ENCODE measurements around the gene RELCH.

RELCH gene

DNA sequence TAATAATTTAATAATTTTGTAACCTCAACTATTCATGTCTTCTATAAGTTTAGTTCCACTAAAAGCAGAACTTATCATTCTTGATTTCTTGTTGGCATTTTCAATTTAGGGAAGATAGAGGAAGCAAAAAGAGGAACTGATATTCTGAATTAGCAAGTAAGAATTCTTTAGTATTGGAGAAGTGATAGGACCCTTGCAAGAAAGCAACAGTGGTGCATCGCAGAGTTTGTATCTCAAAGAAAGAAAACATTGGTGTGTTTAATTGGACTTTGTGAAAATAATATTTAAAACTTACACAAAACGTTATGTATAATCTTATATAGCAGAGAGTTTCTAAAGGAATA is 101.6 kb downstream of the RELCH start:
- Histone ChIP-seq H3K36me3 (ENCODE audit: control insufficient read depth, insufficient read depth, low read length) (peaks cover 1% of the 10 kb centered on the region), H3K4me3 (replicated peaks; ENCODE audit: low read depth, low read length) (no peak overlapping the region), H3K27me3 (replicated peaks; ENCODE audit: control insufficient read depth, insufficient read depth, low read length) (no peaks in the 10 kb centered on the region)
- TF ChIP-seq, protein P1, sequence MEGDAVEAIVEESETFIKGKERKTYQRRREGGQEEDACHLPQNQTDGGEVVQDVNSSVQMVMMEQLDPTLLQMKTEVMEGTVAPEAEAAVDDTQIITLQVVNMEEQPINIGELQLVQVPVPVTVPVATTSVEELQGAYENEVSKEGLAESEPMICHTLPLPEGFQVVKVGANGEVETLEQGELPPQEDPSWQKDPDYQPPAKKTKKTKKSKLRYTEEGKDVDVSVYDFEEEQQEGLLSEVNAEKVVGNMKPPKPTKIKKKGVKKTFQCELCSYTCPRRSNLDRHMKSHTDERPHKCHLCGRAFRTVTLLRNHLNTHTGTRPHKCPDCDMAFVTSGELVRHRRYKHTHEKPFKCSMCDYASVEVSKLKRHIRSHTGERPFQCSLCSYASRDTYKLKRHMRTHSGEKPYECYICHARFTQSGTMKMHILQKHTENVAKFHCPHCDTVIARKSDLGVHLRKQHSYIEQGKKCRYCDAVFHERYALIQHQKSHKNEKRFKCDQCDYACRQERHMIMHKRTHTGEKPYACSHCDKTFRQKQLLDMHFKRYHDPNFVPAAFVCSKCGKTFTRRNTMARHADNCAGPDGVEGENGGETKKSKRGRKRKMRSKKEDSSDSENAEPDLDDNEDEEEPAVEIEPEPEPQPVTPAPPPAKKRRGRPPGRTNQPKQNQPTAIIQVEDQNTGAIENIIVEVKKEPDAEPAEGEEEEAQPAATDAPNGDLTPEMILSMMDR (IDR thresholded peaks at IDR 0.05; ENCODE audit: insufficient read depth, low read length, poor library complexity, severe bottlenecking) = no peak
- peak; percentile 17 for DNase-seq (ENCODE audit: extremely low read depth, insufficient read length)

DNA sequence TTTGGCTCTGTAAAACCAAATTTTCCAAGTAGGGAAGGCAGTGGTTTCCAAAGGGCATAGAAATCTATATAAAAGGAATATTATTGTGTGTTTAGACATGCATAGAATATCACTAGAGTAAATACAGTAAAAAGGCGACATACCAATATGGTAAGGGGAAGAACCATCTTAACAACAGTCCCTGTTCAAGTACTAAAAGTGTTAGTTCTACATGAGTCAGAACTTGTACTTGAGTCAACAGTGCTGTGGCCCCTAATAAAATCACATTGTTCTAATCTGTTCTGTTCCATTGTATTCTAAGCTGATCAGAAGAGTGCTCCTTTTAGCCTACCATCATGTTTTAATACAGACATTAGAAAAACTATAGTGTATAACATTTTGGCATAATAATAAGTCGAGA is 102.0 kb downstream of the RELCH start:
- no peak for DNase-seq (ENCODE audit: extremely low read depth, insufficient read length)
- H3K4me3 ChIP-seq (replicated peaks; ENCODE audit: low read depth, low read length) = no peak overlapping the region
- TF ChIP-seq, protein P1 (IDR thresholded peaks at IDR 0.05; ENCODE audit: insufficient read depth, low read length, poor library complexity, severe bottlenecking) = no peak
- no peaks in the 10 kb centered on the region for H3K27me3 ChIP-seq (replicated peaks; ENCODE audit: control insufficient read depth, insufficient read depth, low read length)
- H3K36me3 ChIP-seq (ENCODE audit: control insufficient read depth, insufficient read depth, low read length) = peaks cover 1% of the 10 kb centered on the region

DNA sequence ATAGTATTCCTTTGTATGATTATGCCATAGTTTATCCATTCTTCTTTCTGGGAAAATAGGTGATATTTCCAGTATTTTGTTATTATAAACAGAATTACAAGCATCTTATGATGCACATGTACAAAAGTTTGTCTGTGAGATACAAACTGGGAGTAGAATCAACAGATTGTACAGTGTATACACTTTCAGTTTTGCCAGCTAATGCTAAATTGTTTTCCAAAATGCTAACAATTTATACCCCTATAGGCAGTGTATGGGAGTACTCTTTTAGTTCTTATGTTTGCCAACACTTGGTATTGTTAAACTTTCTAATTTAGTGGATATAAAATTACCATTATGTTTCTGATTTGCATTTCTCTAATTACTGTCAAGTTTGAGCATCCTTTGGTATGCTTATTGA is 107.0 kb downstream of the RELCH start:
- peaks cover 3% of the 10 kb centered on the region for H3K36me3 ChIP-seq (ENCODE audit: control insufficient read depth, insufficient read depth, low read length)

DNA sequence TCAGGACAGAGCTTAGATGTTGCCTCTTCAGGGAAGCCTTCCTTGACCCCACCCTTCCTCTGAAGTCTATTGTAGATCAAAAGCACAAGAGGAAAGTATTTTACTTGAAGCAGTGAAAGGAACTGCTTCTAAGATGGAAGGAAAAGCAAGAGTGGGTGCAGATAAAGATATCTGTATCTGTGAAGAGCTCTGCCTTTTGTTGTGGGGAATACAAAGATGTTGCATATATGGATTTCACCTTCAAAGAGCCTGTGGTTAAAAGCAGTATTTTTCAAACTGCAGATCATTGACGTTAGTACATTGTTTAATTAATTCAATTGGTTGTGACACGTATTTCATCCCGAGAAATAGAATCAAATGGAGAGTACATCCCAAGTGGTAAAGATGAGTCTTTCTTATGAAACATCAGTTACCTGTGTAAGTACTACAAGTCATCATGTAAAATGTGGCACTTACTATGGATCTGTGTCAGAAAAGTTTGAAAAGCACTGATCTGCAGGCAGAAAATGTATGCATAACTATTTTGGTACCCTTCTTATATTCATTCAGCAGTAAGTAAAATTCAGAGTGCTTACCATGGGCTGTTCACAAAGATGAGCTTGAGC is 113.4 kb downstream of the RELCH start:
- H3K36me3 ChIP-seq (ENCODE audit: control insufficient read depth, insufficient read depth, low read length) = peaks cover 3% of the 10 kb centered on the region
- TF ChIP-seq, protein P1 (IDR thresholded peaks at IDR 0.05; ENCODE audit: insufficient read depth, low read length, poor library complexity, severe bottlenecking) = no peak
- DNase-seq (ENCODE audit: extremely low read depth, insufficient read length) = no peak
- no peaks in the 10 kb centered on the region for H3K27me3 ChIP-seq (replicated peaks; ENCODE audit: control insufficient read depth, insufficient read depth, low read length)
- H3K4me3 ChIP-seq (replicated peaks; ENCODE audit: low read depth, low read length) = no peak overlapping the region

More for the DNA sequence above, 107.0 kb downstream of the RELCH start:
- no peaks in the 10 kb centered on the region for H3K27me3 ChIP-seq (replicated peaks; ENCODE audit: control insufficient read depth, insufficient read depth, low read length)
- DNase-seq (ENCODE audit: extremely low read depth, insufficient read length) = no peak
- TF ChIP-seq, protein P1 (IDR thresholded peaks at IDR 0.05; ENCODE audit: insufficient read depth, low read length, poor library complexity, severe bottlenecking) = no peak
- no peak overlapping the region for H3K4me3 ChIP-seq (replicated peaks; ENCODE audit: low read depth, low read length)

DNA sequence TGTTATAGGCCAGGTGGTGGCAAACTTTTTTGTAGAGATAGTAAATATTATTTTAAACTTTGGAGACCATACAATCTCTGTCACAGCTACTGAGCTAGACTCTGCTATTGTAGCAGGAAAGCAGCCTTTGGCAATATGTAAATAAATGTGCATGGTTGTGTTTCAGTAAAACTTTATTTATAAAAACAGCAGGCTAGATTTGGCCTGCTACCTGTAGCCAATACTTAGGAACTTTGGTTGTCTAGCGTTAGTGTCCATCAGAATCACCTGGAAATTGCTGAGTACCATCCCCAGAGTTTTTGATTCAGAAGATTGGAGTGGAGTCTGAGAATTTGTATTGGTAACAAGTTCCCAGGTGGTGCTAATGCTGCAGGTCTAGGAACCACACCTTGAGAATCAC is 114.3 kb downstream of the RELCH start:
- Histone ChIP-seq H3K27me3 (replicated peaks; ENCODE audit: control insufficient read depth, insufficient read depth, low read length) (no peaks in the 10 kb centered on the region), H3K4me3 (replicated peaks; ENCODE audit: low read depth, low read length) (no peak overlapping the region), H3K36me3 (ENCODE audit: control insufficient read depth, insufficient read depth, low read length) (peaks cover 3% of the 10 kb centered on the region)
- TF ChIP-seq, protein P1 (IDR thresholded peaks at IDR 0.05; ENCODE audit: insufficient read depth, low read length, poor library complexity, severe bottlenecking) = no peak
- DNase-seq (ENCODE audit: extremely low read depth, insufficient read length) = no peak

DNA sequence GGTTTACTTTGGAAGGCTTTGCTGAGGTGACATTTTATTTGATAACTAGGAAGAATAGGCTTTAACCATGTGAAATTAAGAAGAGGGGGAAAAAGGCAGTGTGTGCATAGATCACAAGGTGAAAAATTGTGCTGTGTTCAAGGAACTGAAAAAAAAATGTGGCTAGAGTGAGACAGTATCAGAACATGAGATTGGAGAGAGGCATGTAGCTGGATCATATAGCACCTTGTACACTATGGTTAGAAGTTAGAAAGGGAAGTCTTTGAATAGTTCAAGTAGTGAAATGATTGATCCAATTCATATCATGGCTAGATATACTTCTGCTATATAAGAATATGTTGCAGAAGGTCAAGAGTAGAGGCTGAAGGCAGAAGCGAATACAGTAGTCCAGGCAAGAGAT is 125.8 kb downstream of the RELCH start:
- Histone ChIP-seq H3K36me3 (ENCODE audit: control insufficient read depth, insufficient read depth, low read length) (peaks cover 3% of the 10 kb centered on the region; the same call in 1 of the 2 replicates), H3K4me3 (replicated peaks; ENCODE audit: low read depth, low read length) (no peak overlapping the region), H3K27me3 (replicated peaks; ENCODE audit: control insufficient read depth, insufficient read depth, low read length) (no peaks in the 10 kb centered on the region)
- TF ChIP-seq, protein P1 (IDR thresholded peaks at IDR 0.05; ENCODE audit: insufficient read depth, low read length, poor library complexity, severe bottlenecking) = no peak
- DNase-seq (ENCODE audit: extremely low read depth, insufficient read length) = no peak
